GM12878 (cell line): Measurements from ENCODE around the gene TNNT2. TPM values are rescaled to one million over a fixed set of nuclear protein-coding genes. Genes with fewer than 3 reads are reported as not detected.

ENCODE experiments used
- ATAC-seq: fragments of 200-7000 bp; cut with Tn5 transposase; 3 replicates; pipeline ENCODE4 v1.9.1; 2020; ENCODE audit warnings: mild to moderate bottlenecking, moderate library complexity
- BruUV-seq: library from RNA; stranded (reverse); fragments of 400-500 nt; replicated peaks from 2 replicates; lab custom pipeline; 2021; lab: Mats Ljungman, UMichigan
- CTCF ChIA-PET: fragments of 300-600 bp; sonication (Branson Sonifier 250); formaldehyde crosslinking; extraction: SDS; loops from one replicate; lab custom pipeline; 2021; ENCODE audit warnings: inconsistent platforms; lab: Yijun Ruan, JAX
- POLR2A ChIA-PET: fragments of 350-600 bp; formaldehyde crosslinking; extraction: SDS; loops from one replicate; lab custom pipeline; 2021; ENCODE audit warnings: inconsistent platforms; lab: Charles Lee
- RAD21 ChIA-PET: fragments of 300-600 bp; sonication (Branson Sonifier 250); formaldehyde crosslinking; loops from one replicate; lab custom pipeline; 2023; ENCODE audit warnings: antibody characterized with exemption; ENCODE audit not compliant: unreplicated experiment; lab: Charles Lee
- SMC1A ChIA-PET: fragments of 300-600 bp; sonication (Branson Sonifier 250); formaldehyde crosslinking; loops from one replicate; lab custom pipeline; 2023; ENCODE audit not compliant: unreplicated experiment, uncharacterized antibody; lab: Charles Lee
- DNase-seq: peaks from one replicate; pipeline ENCODE4 v3.0.0-alpha.2; 2011; ENCODE audit warnings: low read depth, low spot score
- FAIRE-seq: peaks from 3 replicates; lab custom pipeline; 2011; peaks lifted over from hg19 to GRCh38; lab: Jason Lieb, UNC
- H2AFZ ChIP-seq: 2 replicates; pipeline ENCODE4 v1.6.0; 2011; ENCODE audit warnings: low read depth, low read length, control low read depth; ENCODE audit not compliant: control insufficient read depth
- H3K27ac ChIP-seq: 2 replicates; pipeline ENCODE4 v1.5.1; 2011; ENCODE audit warnings: control low read depth; ENCODE audit not compliant: control insufficient read depth, insufficient read depth
- H3K27me3 ChIP-seq, 2 experiments: replicated peaks in 1 of 2; 2 replicates each; pipeline versions ENCODE4 v1.6.0 to v1.6.1; 2011; ENCODE audit warnings: low read length in 1 of 2; ENCODE audit not compliant: control insufficient read depth in 2 of 2, insufficient read depth in 2 of 2
- H3K36me3 ChIP-seq, 2 experiments: 2 replicates each; pipeline ENCODE4 v1.5.1; 2011; ENCODE audit warnings: low read length in 1 of 2; ENCODE audit not compliant: control insufficient read depth in 2 of 2, insufficient read depth in 2 of 2
- H3K4me1 ChIP-seq: 2 replicates; pipeline ENCODE4 v1.6.1; 2011; ENCODE audit warnings: mild to moderate bottlenecking, low read length, moderate library complexity, mixed read lengths; ENCODE audit not compliant: control insufficient read depth, insufficient read depth
- H3K4me2 ChIP-seq: 2 replicates; pipeline ENCODE4 v1.6.0; 2011; ENCODE audit warnings: control low read depth; ENCODE audit not compliant: control insufficient read depth, insufficient read depth
- H3K4me3 ChIP-seq: fragments of 200-600 bp; sonication (generic); 2 replicates; pipeline ENCODE4 v1.5.1; 2016
- H3K79me2 ChIP-seq: 2 replicates; pipeline ENCODE4 v1.6.0; 2011; ENCODE audit warnings: low read length; ENCODE audit not compliant: control insufficient read depth, insufficient read depth
- H3K9ac ChIP-seq: 2 replicates; pipeline ENCODE4 v1.8.0; 2011; ENCODE audit warnings: low read length, control low read depth, mixed read lengths; ENCODE audit not compliant: control insufficient read depth, insufficient read depth
- H3K9me3 ChIP-seq: replicated peaks from 3 replicates; pipeline ENCODE4 v1.5.1; 2011; ENCODE audit warnings: mild to moderate bottlenecking, low read length; ENCODE audit not compliant: control insufficient read depth, insufficient read depth
- H4K20me1 ChIP-seq: 2 replicates; pipeline ENCODE4 v1.6.0; 2011; ENCODE audit not compliant: control insufficient read depth, insufficient read depth
- CEBPB ChIP-seq, 2 experiments: fragments of 150-350 bp in 1 of 2; IDR thresholded peaks; 2 replicates each; pipeline ENCODE4 v1.6.1; 2012 to 2014; ENCODE audit warnings: low read depth in 2 of 2, low read length in 2 of 2, borderline replicate concordance in 1 of 2, inconsistent platforms in 1 of 2
- DPF2 ChIP-seq: fragments of 450-650 bp; IDR thresholded peaks from 2 replicates; pipeline ENCODE4 v1.6.1; 2017; ENCODE audit warnings: mild to moderate bottlenecking
- HDGF ChIP-seq: fragments of 450-650 bp; IDR thresholded peaks from 2 replicates; pipeline ENCODE4 v1.6.1; 2016; ENCODE audit warnings: antibody characterized with exemption
- JUNB ChIP-seq: IDR thresholded peaks from 2 replicates; pipeline ENCODE4 v1.6.1; 2016; ENCODE audit warnings: antibody characterized with exemption, mild to moderate bottlenecking
- LARP7 ChIP-seq: fragments of 450-650 bp; IDR thresholded peaks from 2 replicates; pipeline ENCODE4 v1.6.1; 2017; ENCODE audit warnings: mild to moderate bottlenecking
- MEF2B ChIP-seq: fragments of 450-650 bp; IDR thresholded peaks from 2 replicates; pipeline ENCODE4 v1.6.1; 2018; ENCODE audit warnings: mild to moderate bottlenecking, moderate library complexity; ENCODE audit not compliant: partially characterized antibody, poor library complexity, severe bottlenecking
- MTA3 ChIP-seq: IDR thresholded peaks from 2 replicates; pipeline ENCODE4 v1.6.1; 2012; ENCODE audit warnings: low read length, inconsistent platforms, borderline replicate concordance
- NBN ChIP-seq: fragments of 450-650 bp; IDR thresholded peaks from 2 replicates; pipeline ENCODE4 v1.6.1; 2016
- NFYA ChIP-seq: IDR thresholded peaks from 2 replicates; pipeline ENCODE4 v1.6.1; 2011; ENCODE audit warnings: low read depth, mild to moderate bottlenecking, low read length, improper control_type of control experiment, borderline replicate concordance
- NR2F1 ChIP-seq: fragments of 450-650 bp; conservative IDR thresholded peaks from 2 replicates; pipeline ENCODE4 v1.6.1; 2017; ENCODE audit warnings: mild to moderate bottlenecking
- POLR2AphosphoS5 ChIP-seq: IDR thresholded peaks from 2 replicates; pipeline ENCODE4 v1.6.1; 2011; ENCODE audit warnings: mild to moderate bottlenecking, low read length, inconsistent platforms
- RB1 ChIP-seq: fragments of 450-650 bp; formaldehyde crosslinking; IDR thresholded peaks from 2 replicates; pipeline ENCODE4 v1.6.1; 2017; ENCODE audit warnings: mild to moderate bottlenecking, borderline replicate concordance
- RCOR1 ChIP-seq: conservative IDR thresholded peaks from 2 replicates; pipeline ENCODE4 v1.6.1; 2012; ENCODE audit warnings: low read depth, low read length, improper control_type of control experiment
- RELA ChIP-seq: fragments of 450-650 bp; IDR thresholded peaks from 2 replicates; pipeline ENCODE4 v1.8.0; 2014; ENCODE audit warnings: borderline replicate concordance; ENCODE audit not compliant: partially characterized antibody
- SUZ12 ChIP-seq: fragments of 200-600 bp; sonication (generic); IDR thresholded peaks from one replicate; pipeline ENCODE4 v1.6.1; 2018; ENCODE audit warnings: antibody characterized with exemption, mild to moderate bottlenecking; ENCODE audit not compliant: unreplicated experiment
- YY1 ChIP-seq: IDR thresholded peaks from 2 replicates; pipeline ENCODE4 v1.6.1; 2011; ENCODE audit warnings: low read depth, mild to moderate bottlenecking, low read length
- WGBS: methylation state at CpG from one replicate; pipeline ENCODE4 v1.1.6; 2016; ENCODE audit warnings: low lambda C conversion rate; ENCODE audit not compliant: insufficient replicate concordance, insufficient coverage; ENCODE audit errors: missing lambda C conversion rate; 5-methylcytosine and 5-hydroxymethylcytosine counted together
- in situ Hi-C: fragments of 300-500 bp; cut with MboI; formaldehyde crosslinking; loops from 9 replicates; pipeline ENCODE4 v1.14.3; 2018; ENCODE audit warnings: mixed read lengths
- intact Hi-C: fragments of 100-400 bp; cut with micrococcal nuclease; formaldehyde crosslinking; loops from one replicate; pipeline ENCODE4 v1.14.2; 2022; ENCODE audit not compliant: unreplicated experiment
- polyA plus RNA-seq, 11 experiments: library from polyadenylated mRNA; depleted of rRNA in 4 of 11; unstranded in 6 of 11; stranded (reverse) in 5 of 11; fragments of >200 nt; fragmentation: Nextera tagmentation in 4 of 11; fragmentation: Illumina TruSeq in 1 of 11; extraction: Ambion mirVana in 4 of 11; extraction: Trizol in 1 of 11; gene quantifications; 1 replicate in 1 of 11; 2 replicates in 10 of 11; pipeline versions ENCODE4 v1.2.1 to v1.2.3, GENCODE V29; 2011 to 2016; ENCODE audit warnings: inconsistent platforms in 2 of 11, missing spikeins in 2 of 11, low read depth in 1 of 11
- total RNA-seq, 4 experiments: library from RNA; depleted of rRNA in 3 of 4; stranded (reverse); fragments of >200 nt in 3 of 4; fragmentation: Illumina TruSeq in 1 of 4; extraction: Trizol in 1 of 4; gene quantifications; 2 replicates each; pipeline versions ENCODE4 v1.2.1 to v1.2.3, GENCODE V29; 2013 to 2021
- TF ChIP-seq, protein P1 (sequence below): IDR thresholded peaks from 2 replicates; pipeline ENCODE4 v1.6.1; 2012; ENCODE audit warnings: improper control_type of control experiment, low read depth, low read length; ENCODE audit not compliant: insufficient replicate concordance
- TF ChIP-seq, protein P2 (sequence below): fragments of 450-650 bp; IDR thresholded peaks from 2 replicates; pipeline ENCODE4 v1.6.1; 2016; ENCODE audit warnings: mild to moderate bottlenecking

TNNT2 gene
- total and polyA plus RNA-seq, 10 of the 15 experiments (the other 5 are each of a cell fraction or from before 2014, with no cell fraction given) = 2.2 TPM; not detected in 9

DNA sequence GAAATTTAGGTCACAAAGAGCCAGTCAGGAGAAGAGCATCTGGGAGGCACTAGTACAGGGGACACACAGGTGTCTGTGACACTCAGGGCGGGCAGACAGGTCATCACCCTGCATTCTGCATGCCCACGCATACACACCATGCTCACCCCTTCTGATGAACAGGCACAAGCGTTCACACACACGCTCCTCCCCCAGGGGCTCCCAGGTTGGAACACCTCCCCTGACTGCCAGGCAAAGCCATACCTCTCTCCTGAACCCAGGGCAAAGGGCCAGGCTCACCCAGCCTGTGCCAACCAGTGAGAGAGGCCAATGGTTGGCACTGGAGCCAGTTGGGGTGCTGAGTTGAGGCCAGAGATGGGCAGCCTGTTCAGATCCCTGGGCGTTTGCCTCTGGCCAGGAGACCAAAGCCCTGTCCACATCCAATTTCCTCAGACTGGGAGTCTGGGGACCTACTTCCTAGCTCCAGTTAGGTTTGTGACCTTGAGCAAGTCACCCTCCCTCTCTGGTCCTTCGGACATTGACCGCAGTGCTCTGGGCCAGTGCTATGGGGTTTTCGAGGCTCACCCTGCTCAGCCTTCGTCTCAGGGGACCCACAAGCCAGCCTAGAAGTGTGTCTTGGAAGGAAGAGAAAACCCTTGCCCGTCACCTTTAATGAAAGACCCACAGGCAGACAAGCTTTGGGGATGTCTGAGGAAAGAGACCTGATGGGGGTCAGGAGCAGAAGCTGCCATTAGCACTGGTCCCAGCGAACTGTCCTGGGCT is 27.4 kb upstream of the TNNT2 start:
- Histone ChIP-seq H3K4me3 (no peak overlapping the region), H2AFZ (no peak overlapping the region), H4K20me1 (no peaks in the 10 kb centered on the region), H3K36me3 (no peaks in the 10 kb centered on the region), H3K4me1 (peaks cover 35% of the 10 kb centered on the region), H3K27ac (peak overlapping the region; percentile 17), H3K9ac (no peak overlapping the region), H3K79me2 (no peaks in the 10 kb centered on the region), H3K4me2 (peak overlapping the region; percentile 7; the same call in 1 of the 2 replicates), H3K27me3 (no peaks in the 10 kb centered on the region; a peak in 1 of 4 replicates), H3K9me3 (no peaks in the 10 kb centered on the region)
- SMC1A ChIA-PET = interaction anchor here (0.8 to 12.3 kb wide), 13 partner anchors 13 to 425 kb away, joined by 3 to 374 read pairs (median 4); partner anchors contain the start of gene TNNI1
- POLR2A ChIA-PET = interaction anchor here (1.0 to 11.9 kb wide), 6 partner anchors 10 to 76 kb away, joined by 3 to 228 read pairs (median 4); no protein-coding TSS in a partner anchor
- CTCF ChIA-PET = interaction anchor here (1.0 to 14.4 kb wide), 12 partner anchors 16 to 150 kb away, joined by 3 to 623 read pairs (median 6); partner anchors contain the start of gene TNNI1
- intact Hi-C loops = no loop called here
- in situ Hi-C loops = no loop called here
- no peak for DNase-seq
- 35% methylated on average over 11 of the region's 11 CpGs for WGBS
- FAIRE-seq = no peak
- no TSS peak for BruUV-seq
- RAD21 ChIA-PET = interaction anchor here (0.9 to 12.1 kb wide), 11 partner anchors 10 to 385 kb away, joined by 3 to 340 read pairs (median 6); partner anchors contain the start of gene TNNI1
- ATAC-seq = peak; percentile 28
- peak; percentile 48 for TF ChIP-seq RELA
- no peak; the same call in 1 of the 2 replicates for TF ChIP-seq DPF2
- TF ChIP-seq, protein P1, sequence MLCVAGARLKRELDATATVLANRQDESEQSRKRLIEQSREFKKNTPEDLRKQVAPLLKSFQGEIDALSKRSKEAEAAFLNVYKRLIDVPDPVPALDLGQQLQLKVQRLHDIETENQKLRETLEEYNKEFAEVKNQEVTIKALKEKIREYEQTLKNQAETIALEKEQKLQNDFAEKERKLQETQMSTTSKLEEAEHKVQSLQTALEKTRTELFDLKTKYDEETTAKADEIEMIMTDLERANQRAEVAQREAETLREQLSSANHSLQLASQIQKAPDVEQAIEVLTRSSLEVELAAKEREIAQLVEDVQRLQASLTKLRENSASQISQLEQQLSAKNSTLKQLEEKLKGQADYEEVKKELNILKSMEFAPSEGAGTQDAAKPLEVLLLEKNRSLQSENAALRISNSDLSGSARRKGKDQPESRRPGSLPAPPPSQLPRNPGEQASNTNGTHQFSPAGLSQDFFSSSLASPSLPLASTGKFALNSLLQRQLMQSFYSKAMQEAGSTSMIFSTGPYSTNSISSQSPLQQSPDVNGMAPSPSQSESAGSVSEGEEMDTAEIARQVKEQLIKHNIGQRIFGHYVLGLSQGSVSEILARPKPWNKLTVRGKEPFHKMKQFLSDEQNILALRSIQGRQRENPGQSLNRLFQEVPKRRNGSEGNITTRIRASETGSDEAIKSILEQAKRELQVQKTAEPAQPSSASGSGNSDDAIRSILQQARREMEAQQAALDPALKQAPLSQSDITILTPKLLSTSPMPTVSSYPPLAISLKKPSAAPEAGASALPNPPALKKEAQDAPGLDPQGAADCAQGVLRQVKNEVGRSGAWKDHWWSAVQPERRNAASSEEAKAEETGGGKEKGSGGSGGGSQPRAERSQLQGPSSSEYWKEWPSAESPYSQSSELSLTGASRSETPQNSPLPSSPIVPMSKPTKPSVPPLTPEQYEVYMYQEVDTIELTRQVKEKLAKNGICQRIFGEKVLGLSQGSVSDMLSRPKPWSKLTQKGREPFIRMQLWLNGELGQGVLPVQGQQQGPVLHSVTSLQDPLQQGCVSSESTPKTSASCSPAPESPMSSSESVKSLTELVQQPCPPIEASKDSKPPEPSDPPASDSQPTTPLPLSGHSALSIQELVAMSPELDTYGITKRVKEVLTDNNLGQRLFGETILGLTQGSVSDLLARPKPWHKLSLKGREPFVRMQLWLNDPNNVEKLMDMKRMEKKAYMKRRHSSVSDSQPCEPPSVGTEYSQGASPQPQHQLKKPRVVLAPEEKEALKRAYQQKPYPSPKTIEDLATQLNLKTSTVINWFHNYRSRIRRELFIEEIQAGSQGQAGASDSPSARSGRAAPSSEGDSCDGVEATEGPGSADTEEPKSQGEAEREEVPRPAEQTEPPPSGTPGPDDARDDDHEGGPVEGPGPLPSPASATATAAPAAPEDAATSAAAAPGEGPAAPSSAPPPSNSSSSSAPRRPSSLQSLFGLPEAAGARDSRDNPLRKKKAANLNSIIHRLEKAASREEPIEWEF = no peak
- no peak for TF ChIP-seq NFYA
- TF ChIP-seq HDGF = peak; percentile 63; the same call in 1 of the 2 replicates
- TF ChIP-seq RCOR1 = no peak
- TF ChIP-seq NBN = 0 out of 2 replicates have a peak, but pooled peaks have one; percentile 63
- no peak for TF ChIP-seq JUNB
- 0 out of 2 replicates have a peak, but pooled peaks have one; percentile 18 for TF ChIP-seq LARP7
- no peak for TF ChIP-seq CEBPB (IDR thresholded peaks at IDR 0.05; ENCODE audit: borderline replicate concordance in 1 of 2, low read depth in 2 of 2, low read length in 2 of 2)
- peak; percentile 10; the same call in 1 of the 2 replicates for TF ChIP-seq NR2F1
- no peak for TF ChIP-seq MTA3
- peak; percentile 65 for TF ChIP-seq MEF2B
- TF ChIP-seq YY1 = no peak
- TF ChIP-seq RB1 = no peak
- no peak for TF ChIP-seq SUZ12
- no peak for TF ChIP-seq POLR2AphosphoS5
- TF ChIP-seq, protein P2, sequence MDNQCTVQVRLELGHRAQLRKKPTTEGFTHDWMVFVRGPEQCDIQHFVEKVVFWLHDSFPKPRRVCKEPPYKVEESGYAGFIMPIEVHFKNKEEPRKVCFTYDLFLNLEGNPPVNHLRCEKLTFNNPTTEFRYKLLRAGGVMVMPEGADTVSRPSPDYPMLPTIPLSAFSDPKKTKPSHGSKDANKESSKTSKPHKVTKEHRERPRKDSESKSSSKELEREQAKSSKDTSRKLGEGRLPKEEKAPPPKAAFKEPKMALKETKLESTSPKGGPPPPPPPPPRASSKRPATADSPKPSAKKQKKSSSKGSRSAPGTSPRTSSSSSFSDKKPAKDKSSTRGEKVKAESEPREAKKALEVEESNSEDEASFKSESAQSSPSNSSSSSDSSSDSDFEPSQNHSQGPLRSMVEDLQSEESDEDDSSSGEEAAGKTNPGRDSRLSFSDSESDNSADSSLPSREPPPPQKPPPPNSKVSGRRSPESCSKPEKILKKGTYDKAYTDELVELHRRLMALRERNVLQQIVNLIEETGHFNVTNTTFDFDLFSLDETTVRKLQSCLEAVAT = peak; percentile 28; the same call in 1 of the 2 replicates
